ENCODE results near the gene STEAP4. TPM values are rescaled to one million over a fixed set of nuclear protein-coding genes. Genes with fewer than 3 reads are reported as not detected.
A peak's percentile ranks its signal among the peaks of the same experiment; 100 is the strongest.
"Not testable (repeated sequence)": the region's sequence is repeated elsewhere in the genome, so short reads cannot be mapped to it uniquely, and the experiment has no call there.

STEAP4 gene
- total and polyA plus RNA-seq, 2 of the 13 experiments (the other 11 are each of a cell fraction or from before 2014, with no cell fraction given), result not detected

GRCh38 chr7:88267421-88267820 lies 39.3 kb downstream of the STEAP4 start (continued):
- TF ChIP-seq, protein P1, sequence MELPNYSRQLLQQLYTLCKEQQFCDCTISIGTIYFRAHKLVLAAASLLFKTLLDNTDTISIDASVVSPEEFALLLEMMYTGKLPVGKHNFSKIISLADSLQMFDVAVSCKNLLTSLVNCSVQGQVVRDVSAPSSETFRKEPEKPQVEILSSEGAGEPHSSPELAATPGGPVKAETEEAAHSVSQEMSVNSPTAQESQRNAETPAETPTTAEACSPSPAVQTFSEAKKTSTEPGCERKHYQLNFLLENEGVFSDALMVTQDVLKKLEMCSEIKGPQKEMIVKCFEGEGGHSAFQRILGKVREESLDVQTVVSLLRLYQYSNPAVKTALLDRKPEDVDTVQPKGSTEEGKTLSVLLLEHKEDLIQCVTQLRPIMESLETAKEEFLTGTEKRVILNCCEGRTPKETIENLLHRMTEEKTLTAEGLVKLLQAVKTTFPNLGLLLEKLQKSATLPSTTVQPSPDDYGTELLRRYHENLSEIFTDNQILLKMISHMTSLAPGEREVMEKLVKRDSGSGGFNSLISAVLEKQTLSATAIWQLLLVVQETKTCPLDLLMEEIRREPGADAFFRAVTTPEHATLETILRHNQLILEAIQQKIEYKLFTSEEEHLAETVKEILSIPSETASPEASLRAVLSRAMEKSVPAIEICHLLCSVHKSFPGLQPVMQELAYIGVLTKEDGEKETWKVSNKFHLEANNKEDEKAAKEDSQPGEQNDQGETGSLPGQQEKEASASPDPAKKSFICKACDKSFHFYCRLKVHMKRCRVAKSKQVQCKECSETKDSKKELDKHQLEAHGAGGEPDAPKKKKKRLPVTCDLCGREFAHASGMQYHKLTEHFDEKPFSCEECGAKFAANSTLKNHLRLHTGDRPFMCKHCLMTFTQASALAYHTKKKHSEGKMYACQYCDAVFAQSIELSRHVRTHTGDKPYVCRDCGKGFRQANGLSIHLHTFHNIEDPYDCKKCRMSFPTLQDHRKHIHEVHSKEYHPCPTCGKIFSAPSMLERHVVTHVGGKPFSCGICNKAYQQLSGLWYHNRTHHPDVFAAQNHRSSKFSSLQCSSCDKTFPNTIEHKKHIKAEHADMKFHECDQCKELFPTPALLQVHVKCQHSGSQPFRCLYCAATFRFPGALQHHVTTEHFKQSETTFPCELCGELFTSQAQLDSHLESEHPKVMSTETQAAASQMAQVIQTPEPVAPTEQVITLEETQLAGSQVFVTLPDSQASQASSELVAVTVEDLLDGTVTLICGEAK (IDR thresholded peaks at IDR 0.05), result 0 out of 2 replicates have a peak, but pooled peaks have one; percentile 8
- TF ChIP-seq, protein P1 (CRISPR knock-in tag; IDR thresholded peaks at IDR 0.05), result no peak
- TF ChIP-seq HNRNPK (IDR thresholded peaks at IDR 0.05; ENCODE audit: low read depth, low read length, poor library complexity, severe bottlenecking), result peak; percentile 44
- no peak for TF ChIP-seq ZNF615 (CRISPR knock-in tag; IDR thresholded peaks at IDR 0.05; ENCODE audit: borderline replicate concordance)
- TF ChIP-seq, protein P2, sequence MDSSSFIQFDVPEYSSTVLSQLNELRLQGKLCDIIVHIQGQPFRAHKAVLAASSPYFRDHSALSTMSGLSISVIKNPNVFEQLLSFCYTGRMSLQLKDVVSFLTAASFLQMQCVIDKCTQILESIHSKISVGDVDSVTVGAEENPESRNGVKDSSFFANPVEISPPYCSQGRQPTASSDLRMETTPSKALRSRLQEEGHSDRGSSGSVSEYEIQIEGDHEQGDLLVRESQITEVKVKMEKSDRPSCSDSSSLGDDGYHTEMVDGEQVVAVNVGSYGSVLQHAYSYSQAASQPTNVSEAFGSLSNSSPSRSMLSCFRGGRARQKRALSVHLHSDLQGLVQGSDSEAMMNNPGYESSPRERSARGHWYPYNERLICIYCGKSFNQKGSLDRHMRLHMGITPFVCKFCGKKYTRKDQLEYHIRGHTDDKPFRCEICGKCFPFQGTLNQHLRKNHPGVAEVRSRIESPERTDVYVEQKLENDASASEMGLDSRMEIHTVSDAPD (CRISPR knock-in tag; IDR thresholded peaks at IDR 0.05), result no peak
- TF ChIP-seq ZNF160 (CRISPR knock-in tag; IDR thresholded peaks at IDR 0.05), result no peak
- TF ChIP-seq PLRG1 (conservative IDR thresholded peaks at IDR 0.05), result 0 out of 2 replicates have a peak, but pooled peaks have one; percentile 24

DNA sequence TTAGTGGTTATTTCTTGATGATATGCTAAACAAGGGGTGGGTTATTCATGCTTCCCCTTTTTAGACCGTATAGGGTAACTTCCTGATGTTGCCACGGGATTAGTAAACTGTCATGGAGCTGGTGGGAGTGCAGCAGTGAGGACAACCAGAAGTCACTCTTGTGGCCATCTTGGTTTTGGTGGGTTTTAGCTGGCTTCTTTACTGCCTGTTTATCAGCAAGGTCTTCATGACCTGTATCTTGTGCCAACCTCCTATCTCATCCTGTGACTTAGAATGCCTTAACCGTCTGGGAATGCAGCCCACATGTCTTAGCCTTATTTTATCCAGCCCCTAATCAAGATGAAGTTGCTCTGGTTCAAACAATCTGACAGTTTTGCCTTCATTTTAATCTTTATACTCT lies 41.7 kb downstream of the STEAP4 start:
- H3K4me3 ChIP-seq (replicated peaks in 1 of 3; ENCODE audit: insufficient read depth in 1 of 3, low read depth in 2 of 3, low read length in 3 of 3); in situ Hi-C loops (cut with HindIII; ENCODE audit: extremely low pct_ligation_motif_present, low pct_unique_long_range_greater_than_20kb); H4K20me1 ChIP-seq (ENCODE audit: insufficient read depth, low read length); ATAC-seq; H3K36me3 ChIP-seq (replicated peaks in 1 of 2; ENCODE audit: control insufficient read depth in 1 of 2, insufficient read depth in 2 of 2, low read length in 2 of 2); H3K9ac ChIP-seq (ENCODE audit: insufficient read depth, low read depth, low read length); DNase-seq (ENCODE audit: low spot score); CTCF ChIA-PET (ENCODE audit: low intra/inter-chr PET ratio, low total read pairs); BruUV-seq (replicated peaks); H3K27me3 ChIP-seq (ENCODE audit: control insufficient read depth in 1 of 2, insufficient read depth in 2 of 2, low read length in 2 of 2); H3K9me3 ChIP-seq (ENCODE audit: low read length); POLR2A ChIA-PET; H3K4me2 ChIP-seq (ENCODE audit: low read depth, low read length); H2AFZ ChIP-seq (ENCODE audit: low read length); intact Hi-C loops (cut with micrococcal nuclease; ENCODE audit: unreplicated experiment); H3K27ac ChIP-seq (ENCODE audit: extremely low read length, insufficient read depth, low read length); FAIRE-seq; H3K79me2 ChIP-seq (ENCODE audit: insufficient read depth, low read length): not testable (repeated sequence)
- H3K4me1 ChIP-seq (ENCODE audit: insufficient read depth, low read length), result peaks cover 14% of the 10 kb centered on the region
- WGBS (ENCODE audit: low lambda C conversion rate), result 17% methylated on average over 3 of the region's 3 CpGs
